HG03565 (cell line): Measurements from ENCODE around the gene MRPL55.

Source experiments
- ATAC-seq: cut with Tn5 transposase; IDR thresholded peaks from one replicate; pipeline ENCODE4 v1.9.1; 2021; ENCODE audit warnings: mild to moderate bottlenecking, moderate library complexity; ENCODE audit not compliant: unreplicated experiment

The MRPL55 gene

GRCh38 chr1:228148196-228148861 lies 39.2 kb upstream of the MRPL55 start:
- no peak for ATAC-seq

GRCh38 chr1:228147768-228148167 lies 38.7 kb upstream of the MRPL55 start:
- no peak for ATAC-seq

- no peak for ATAC-seq
These were observed 38.1 kb upstream of the MRPL55 start for GRCh38 chr1:228147151-228147693.

GRCh38 chr1:228146417-228147150 lies 37.5 kb upstream of the MRPL55 start:
- no peak for ATAC-seq

GRCh38 chr1:228145463-228146416 lies 36.6 kb upstream of the MRPL55 start:
- no peak for ATAC-seq

- ATAC-seq = no peak
These were observed 35.9 kb upstream of the MRPL55 start for GRCh38 chr1:228144993-228145343.

- no peak for ATAC-seq
These were observed 35.3 kb upstream of the MRPL55 start for GRCh38 chr1:228144193-228144992.

GRCh38 chr1:228143480-228144192 lies 34.5 kb upstream of the MRPL55 start:
- no peak for ATAC-seq

- no peak for ATAC-seq
These were observed 33.6 kb upstream of the MRPL55 start for GRCh38 chr1:228142701-228143136.

GRCh38 chr1:228142155-228142691 lies 33.1 kb upstream of the MRPL55 start:
- ATAC-seq = no peak

GRCh38 chr1:228141226-228142044 lies 32.3 kb upstream of the MRPL55 start:
- ATAC-seq = no peak

GRCh38 chr1:228140724-228141225 lies 31.7 kb upstream of the MRPL55 start:
- ATAC-seq = no peak

- peak; percentile 87 for ATAC-seq
These were observed 31.0 kb upstream of the MRPL55 start, which contains the start of gene GUK1 for GRCh38 chr1:228139931-228140723. GUK1 (plus strand) TSS chr1:228140279; CDS start chr1:228140303, 24 bp downstream.

GRCh38 chr1:228139406-228139930 lies 30.4 kb upstream of the MRPL55 start:
- no peak for ATAC-seq

GRCh38 chr1:228136901-228137300 lies 27.8 kb upstream of the MRPL55 start:
- no peak for ATAC-seq

GRCh38 chr1:228134591-228134990 lies 25.5 kb upstream of the MRPL55 start:
- ATAC-seq = no peak

- ATAC-seq = no peak
These were observed 22.7 kb upstream of the MRPL55 start for GRCh38 chr1:228131766-228132165.
